ENCODE data around the gene DHRS12.

Gene DHRS12

GRCh38 chr13:51783428-51784094 is 20.4 kb downstream of the DHRS12 start:
- DNase-seq (ENCODE audit: low read depth in 1 of 2, low spot score in 1 of 2), result no peak

GRCh38 chr13:51782026-51782710 is 21.8 kb downstream of the DHRS12 start:
- DNase-seq (ENCODE audit: low read depth in 1 of 2, low spot score in 1 of 2), result no peak

GRCh38 chr13:51781246-51782022 is 22.5 kb downstream of the DHRS12 start:
- no peak for DNase-seq (ENCODE audit: low read depth in 1 of 2, low spot score in 1 of 2)

DNA sequence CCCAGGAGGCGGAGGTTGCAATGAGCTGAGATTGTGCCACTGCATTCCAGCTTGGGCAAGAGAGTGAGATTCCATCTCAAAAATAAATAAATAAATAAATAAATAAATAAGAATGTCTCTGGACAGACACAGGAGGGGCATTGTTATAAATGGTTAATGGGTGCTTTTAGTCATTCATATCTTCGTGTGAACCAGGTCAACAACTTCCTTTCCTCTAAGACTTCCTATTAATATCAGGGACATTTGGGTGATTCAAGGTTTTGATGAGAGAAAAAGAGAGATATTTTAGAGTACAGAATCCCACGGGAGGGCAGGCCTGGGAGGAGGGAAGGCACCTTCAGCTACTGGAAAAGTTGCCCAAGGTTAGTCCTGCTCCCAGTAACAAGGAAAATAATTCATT is 23.9 kb downstream of the DHRS12 start:
- DNase-seq (ENCODE audit: low read depth in 1 of 2, low spot score in 1 of 2), result no peak

DNA sequence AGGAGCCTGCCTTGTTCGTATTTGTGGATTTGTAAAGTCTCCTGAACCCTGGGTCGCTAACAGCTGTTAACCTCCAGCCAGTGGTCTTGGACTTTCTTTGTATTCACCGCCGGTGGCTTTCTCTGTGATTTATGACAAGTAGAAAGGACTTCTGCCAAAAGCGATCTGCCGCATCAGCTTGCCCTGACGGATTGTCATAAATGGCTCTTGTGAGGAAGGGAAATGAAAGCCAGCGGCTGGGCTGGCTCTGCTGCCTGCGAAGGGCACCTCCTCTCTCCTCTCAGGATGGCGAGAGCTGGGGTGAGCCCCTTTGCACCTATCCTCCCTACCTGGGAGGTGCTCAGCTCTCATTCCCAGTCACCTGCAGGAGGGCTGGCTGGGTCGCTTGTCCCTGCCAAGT is 25.6 kb downstream of the DHRS12 start:
- no peak for DNase-seq (ENCODE audit: low read depth in 1 of 2, low spot score in 1 of 2)

DNA sequence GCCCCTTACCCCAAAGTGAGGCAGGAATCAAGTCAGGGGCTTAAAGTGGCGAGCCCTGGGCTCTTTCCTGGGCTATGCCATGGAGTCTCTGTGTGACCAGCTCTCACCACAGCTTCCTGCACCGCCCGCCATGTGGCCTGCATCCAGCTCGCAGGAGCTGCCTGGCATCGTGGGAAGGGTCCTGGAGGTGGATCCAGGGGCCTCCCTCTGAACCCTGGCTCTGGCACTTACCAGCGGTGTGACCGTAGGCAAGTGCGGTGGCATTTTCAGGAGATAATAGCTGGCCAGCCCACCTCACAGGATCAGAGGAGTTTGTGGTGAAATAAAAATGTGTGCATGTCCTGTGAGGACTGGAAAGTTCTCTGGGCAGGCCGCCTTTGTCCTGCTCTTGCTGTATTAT is 26.0 kb downstream of the DHRS12 start:
- no peak for DNase-seq (ENCODE audit: low read depth in 1 of 2, low spot score in 1 of 2)

GRCh38 chr13:51776179-51776578 is 27.8 kb downstream of the DHRS12 start:
- DNase-seq (ENCODE audit: low read depth in 1 of 2, low spot score in 1 of 2), result no peak

- no peak for DNase-seq (ENCODE audit: low read depth in 1 of 2, low spot score in 1 of 2)
Observed at GRCh38 chr13:51773515-51773914, 30.4 kb downstream of the DHRS12 start.

GRCh38 chr13:51772781-51773180 is 31.2 kb downstream of the DHRS12 start:
- no peak for DNase-seq (ENCODE audit: low read depth in 1 of 2, low spot score in 1 of 2)

DNA sequence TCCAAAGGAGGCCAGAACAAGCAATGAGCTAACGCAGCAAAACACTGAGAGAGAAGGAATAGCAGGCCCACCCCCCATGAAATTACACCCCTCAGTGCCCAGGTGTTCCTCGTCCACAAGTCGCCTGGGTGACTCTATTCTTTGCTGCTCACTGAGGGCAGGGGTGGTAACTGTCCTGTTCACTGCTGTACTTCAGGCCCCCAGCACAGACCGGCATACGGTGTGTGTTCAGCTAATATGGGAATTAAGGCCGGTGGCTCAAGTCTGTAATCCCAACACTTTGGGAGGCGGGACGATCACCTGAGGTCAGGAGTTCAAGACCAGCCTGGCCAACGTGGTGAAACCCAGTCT is 31.9 kb downstream of the DHRS12 start:
- no peak for DNase-seq (ENCODE audit: low read depth in 1 of 2, low spot score in 1 of 2)

GRCh38 chr13:51771418-51772104 is 32.4 kb downstream of the DHRS12 start:
- no peak for DNase-seq (ENCODE audit: low read depth in 1 of 2, low spot score in 1 of 2)

DNA sequence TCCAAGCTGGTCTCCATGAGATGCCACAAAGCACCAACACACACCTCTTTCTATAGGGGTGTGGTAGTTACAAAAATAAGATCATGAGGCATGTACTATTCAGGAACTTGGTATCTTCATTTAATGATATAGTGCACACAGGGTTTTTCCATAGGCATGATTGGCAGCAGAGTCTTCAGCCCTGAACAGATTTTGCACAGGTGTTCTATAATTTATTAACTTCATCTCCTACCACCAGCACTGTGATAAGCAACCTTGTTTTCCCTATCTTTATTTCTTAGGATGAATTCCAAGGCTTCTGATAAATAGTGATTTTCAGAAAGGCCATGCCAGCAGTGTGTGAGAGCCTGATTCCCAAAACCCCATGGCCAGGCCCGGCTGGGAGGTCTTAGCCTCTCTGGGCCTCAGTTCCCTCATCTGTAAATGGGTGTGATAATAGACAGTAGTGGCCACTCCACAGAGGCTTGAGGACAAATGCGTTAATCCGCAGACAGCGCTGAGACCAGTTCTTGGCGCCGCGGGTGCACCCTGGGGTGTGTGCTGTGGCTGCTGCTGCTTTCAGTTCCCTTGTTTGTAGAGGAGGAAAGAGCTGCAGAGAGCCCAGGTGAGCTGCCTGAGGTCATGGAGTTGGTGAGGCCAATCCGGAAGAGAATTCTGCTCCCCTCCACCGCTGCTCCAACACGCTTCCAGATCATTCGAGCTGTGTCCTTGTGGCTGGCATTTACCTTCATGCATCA is 33.1 kb downstream of the DHRS12 start:
- no peak for DNase-seq (ENCODE audit: low read depth in 1 of 2, low spot score in 1 of 2)

GRCh38 chr13:51770160-51770559 is 33.8 kb downstream of the DHRS12 start:
- no peak for DNase-seq (ENCODE audit: low read depth in 1 of 2, low spot score in 1 of 2)

DNA sequence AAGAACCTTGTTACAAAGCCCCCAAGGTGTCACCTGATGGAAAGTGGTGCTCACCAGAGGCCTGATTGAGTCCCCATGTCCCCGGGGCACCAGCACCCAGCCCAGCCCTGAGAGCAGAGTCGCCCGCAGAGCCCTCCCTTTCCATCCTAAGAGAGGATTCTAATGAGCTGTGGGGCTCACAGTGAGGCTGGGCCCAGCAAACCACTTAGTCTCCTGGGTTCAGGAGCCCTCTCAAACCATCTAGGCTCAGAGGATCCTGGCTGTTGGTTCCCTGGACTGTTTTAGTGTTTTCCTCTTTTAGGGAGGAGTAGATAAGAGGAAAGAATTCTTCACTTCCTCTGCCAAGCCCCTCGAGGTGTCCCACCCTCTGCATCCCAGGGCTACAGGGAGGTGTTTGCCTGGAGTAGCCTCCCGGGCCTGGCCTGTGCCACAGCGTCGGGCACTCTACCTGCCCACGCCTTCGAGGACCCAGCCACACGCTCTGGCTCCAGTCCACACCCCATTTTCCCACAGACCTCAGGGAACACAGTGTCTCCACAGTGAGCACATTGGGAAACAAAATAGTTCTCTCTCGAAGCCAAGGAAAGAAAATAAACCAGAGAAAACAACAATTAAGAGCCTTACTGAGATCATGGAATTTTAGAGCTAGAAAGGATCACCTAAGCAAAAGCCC is 34.4 kb downstream of the DHRS12 start:
- no peak for DNase-seq (ENCODE audit: low read depth in 1 of 2, low spot score in 1 of 2)

DNA sequence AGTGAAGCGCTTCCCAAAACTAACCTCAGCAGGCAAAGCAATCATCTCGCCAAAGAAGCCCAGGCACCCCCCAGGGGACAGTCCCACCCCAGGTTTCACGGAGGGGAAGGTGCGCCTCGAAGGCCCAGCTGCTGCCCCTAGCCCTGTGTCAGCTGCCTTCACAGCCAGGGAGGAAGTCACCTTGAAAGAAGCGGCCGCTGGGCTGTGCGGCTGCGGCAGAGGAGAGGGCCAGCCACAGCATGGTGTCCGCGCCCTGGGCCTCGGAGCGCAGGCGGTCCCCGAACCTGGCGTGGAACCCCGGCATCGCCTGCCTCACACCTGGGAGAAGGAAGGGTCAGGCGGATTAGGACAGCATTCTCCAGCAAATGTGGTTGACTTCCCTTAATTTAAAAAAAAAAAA is 35.0 kb downstream of the DHRS12 start:
- DNase-seq (ENCODE audit: low read depth in 1 of 2, low spot score in 1 of 2), result no peak

- no peak for DNase-seq (ENCODE audit: low read depth in 1 of 2, low spot score in 1 of 2)
Observed at GRCh38 chr13:51768378-51768921, 35.5 kb downstream of the DHRS12 start.

- DNase-seq (ENCODE audit: low read depth in 1 of 2, low spot score in 1 of 2), result no peak
Observed at GRCh38 chr13:51767100-51767499, 36.9 kb downstream of the DHRS12 start.

DNA sequence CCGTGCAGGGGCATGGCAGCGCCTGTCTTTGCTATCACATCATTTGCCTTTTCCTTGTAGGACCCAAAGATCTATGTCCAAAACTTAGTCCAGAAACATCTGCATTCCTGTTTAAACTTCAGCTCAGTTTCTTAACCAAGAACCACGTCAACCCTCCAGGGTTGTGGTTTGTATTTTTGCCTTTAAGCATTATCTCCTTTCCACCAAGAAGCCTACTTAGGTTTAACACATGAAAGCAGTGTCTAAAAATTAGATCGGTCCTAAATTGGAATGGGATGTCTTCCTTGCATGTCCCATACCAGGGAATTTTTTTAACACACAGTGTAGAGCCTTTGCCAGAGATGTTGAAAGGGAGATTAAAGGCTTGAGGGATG is 38.8 kb downstream of the DHRS12 start:
- DNase-seq (ENCODE audit: low read depth in 1 of 2, low spot score in 1 of 2), result no peak

GRCh38 chr13:51764184-51765141 is 39.5 kb downstream of the DHRS12 start:
- peak in 1 of 2 donors; percentile 42 for DNase-seq (ENCODE audit: low read depth in 1 of 2, low spot score in 1 of 2)
